ENCODE data around the gene OIT3. TPM values are rescaled to one million over a fixed set of nuclear protein-coding genes. Genes with fewer than 3 reads are reported as not detected.

The OIT3 gene
- total and polyA plus RNA-seq, 2 of the 4 experiments (the other 2 are of a cell fraction), result not detected

GRCh38 chr10:72855129-72855528 lies 38.4 kb upstream of the OIT3 start:
- CTCF ChIA-PET, result interaction anchor here (0.6 kb wide), 2 partner anchors 140 to 684 kb away, joined by 3 to 4 read pairs; no protein-coding TSS in a partner anchor
- dilution Hi-C loops (cut with HindIII; ENCODE audit: low sequenced_read_pairs, unreplicated experiment), result no loop called here

More at GRCh38 chr10:72855129-72855528, 38.4 kb upstream of the OIT3 start:
- H3K27ac ChIP-seq (ENCODE audit: insufficient read depth, low read length), result no peak overlapping the region
- no peaks in the 10 kb centered on the region for H3K4me1 ChIP-seq (ENCODE audit: control insufficient read depth, insufficient read depth, low read length)
- H2BK5ac ChIP-seq (ENCODE audit: low read depth, low read length, poor library complexity, severe bottlenecking), result no peak overlapping the region
- intact Hi-C loops (cut with micrococcal nuclease), result no loop called here
- H4K20me1 ChIP-seq (ENCODE audit: insufficient read depth, low read length), result no peaks in the 10 kb centered on the region
- H2BK120ac ChIP-seq (ENCODE audit: low read depth, low read length), result no peak overlapping the region
- H3K14ac ChIP-seq (replicated peaks; ENCODE audit: low read depth, low read length), result no peak overlapping the region
- TF ChIP-seq POLR2A (IDR thresholded peaks at IDR 0.05; ENCODE audit: low read depth, low read length), result no peak
- TF ChIP-seq MAFK (IDR thresholded peaks at IDR 0.05; ENCODE audit: low read depth, low read length), result no peak
- no peak for TF ChIP-seq ELK1 (IDR thresholded peaks at IDR 0.05; ENCODE audit: borderline replicate concordance, low read depth, low read length)
- BruUV-seq (replicated peaks), result no TSS peak
- H2AK9ac ChIP-seq (replicated peaks; ENCODE audit: low read depth, low read length, poor library complexity), result no peak overlapping the region
- in situ Hi-C loops (cut with MboI; ENCODE audit: low sequenced_read_pairs), result no loop called here
- H3K9me1 ChIP-seq (ENCODE audit: insufficient read depth, low read length), result no peaks in the 10 kb centered on the region
- H3K9ac ChIP-seq (ENCODE audit: low read depth, low read length), result no peak overlapping the region
- H4K5ac ChIP-seq (ENCODE audit: low read depth, low read length), result no peak overlapping the region
- DNase-seq (no peak), ATAC-seq (ENCODE audit: low read depth) (no peak)
- peaks cover 6 to 7% of the 10 kb centered on the region in 2 experiments; a peak in 3 of 4 replicates for H3K79me1 ChIP-seq (ENCODE audit: low read depth in 1 of 2, low read length in 2 of 2)
- no peak overlapping the region for H3K4me3 ChIP-seq (ENCODE audit: insufficient read depth, low read depth, low read length)
- no peak overlapping the region for H2AFZ ChIP-seq (replicated peaks; ENCODE audit: low read length, poor library complexity)
- H2BK20ac ChIP-seq (ENCODE audit: low read depth, low read length), result no peak overlapping the region
- no peak overlapping the region for H3K23ac ChIP-seq (ENCODE audit: low read depth, low read length)
- no peak overlapping the region for H4K91ac ChIP-seq (ENCODE audit: insufficient read depth, low read depth, low read length)
- peaks cover 3% of the 10 kb centered on the region; the same call in 1 of the 2 replicates for H3K36me3 ChIP-seq (ENCODE audit: control insufficient read depth, insufficient read depth, low read length)
- H3K27me3 ChIP-seq (ENCODE audit: control insufficient read depth, insufficient read depth, low read length), result no peaks in the 10 kb centered on the region
- H3K18ac ChIP-seq (ENCODE audit: low read depth, low read length), result no peak overlapping the region
- no peak overlapping the region for H3K4ac ChIP-seq (ENCODE audit: low read depth, low read length)
- no peak overlapping the region for H4K8ac ChIP-seq (ENCODE audit: low read depth in 2 of 2, low read length in 2 of 2)
- no peak overlapping the region for H2AK5ac ChIP-seq (ENCODE audit: low read depth, low read length)
- peaks cover 3% of the 10 kb centered on the region for H3K9me3 ChIP-seq (ENCODE audit: control insufficient read depth, insufficient read depth, low read length)
- no peak overlapping the region for H3K4me2 ChIP-seq (ENCODE audit: low read depth, low read length)
- no peak overlapping the region for H3K56ac ChIP-seq (ENCODE audit: extremely low read depth, insufficient read depth, low read length)
- H2BK15ac ChIP-seq (ENCODE audit: low read depth, low read length), result no peak overlapping the region
- POLR2A ChIA-PET (ENCODE audit: unreplicated experiment), result no interaction called here
